ENCODE data around the gene TMEM43. TPM values are rescaled to one million over a fixed set of nuclear protein-coding genes. Genes with fewer than 3 reads are reported as not detected.

TMEM43 gene
- total RNA-seq, 1 experiment from 2014 or later: 36.7 TPM

GRCh38 chr3:14188041-14188754 lies 63.3 kb downstream of the TMEM43 start:
- H3K27ac Mint-ChIP-seq: no peak overlapping the region
- no peak overlapping the region for H3K23ac ChIP-seq (ENCODE audit: insufficient read length, low read depth, low read length)
- H4K20me1 ChIP-seq (ENCODE audit: control insufficient read depth, insufficient read depth, insufficient read length): no peaks in the 10 kb centered on the region
- H3K4me2 ChIP-seq (ENCODE audit: insufficient read depth, insufficient read length, low read length): no peak overlapping the region
- no peak overlapping the region for H3K9ac ChIP-seq (ENCODE audit: extremely low read depth, insufficient read length, low read length)
- H3K56ac ChIP-seq (ENCODE audit: insufficient read length, low read depth, low read length): no peak overlapping the region
- no peaks in the 10 kb centered on the region for H3K4me1 ChIP-seq (ENCODE audit: insufficient read depth, low read length)
- H3K18ac ChIP-seq (ENCODE audit: insufficient read length, low read depth, low read length): no peak overlapping the region
- no peak overlapping the region for H3T11ph ChIP-seq (ENCODE audit: low read length)
- H3K14ac ChIP-seq (ENCODE audit: insufficient read depth, low read length): no peak overlapping the region
- no peaks in the 10 kb centered on the region; the same call in 1 of the 2 replicates for H3K79me2 ChIP-seq (ENCODE audit: insufficient read depth, low read length)
- no peaks in the 10 kb centered on the region for H3K79me1 ChIP-seq (ENCODE audit: insufficient read depth, low read depth, low read length, poor library complexity, severe bottlenecking)
- H2AFZ ChIP-seq (ENCODE audit: low read length): no peak overlapping the region
- H3K23me2 ChIP-seq (ENCODE audit: insufficient read length, low read depth, low read length, poor library complexity, severe bottlenecking): no peaks in the 10 kb centered on the region
- no peak overlapping the region for H2AK5ac ChIP-seq (ENCODE audit: insufficient read length, low read length)
- H2BK15ac ChIP-seq (ENCODE audit: low read depth, low read length): no peak overlapping the region
- H2BK20ac ChIP-seq (ENCODE audit: low read depth, low read length, poor library complexity, severe bottlenecking): no peak overlapping the region
- H3K36me3 Mint-ChIP-seq (ENCODE audit: insufficient read depth in 1 of 3, low read depth in 3 of 3): peaks cover 39 to 58% (median 55%) of the 10 kb centered on the region in 3 experiments
- H3K4ac ChIP-seq (ENCODE audit: low read depth, low read length): no peak overlapping the region
- H3K4me1 Mint-ChIP-seq: peaks cover 7 to 8% of the 10 kb centered on the region in 2 experiments
- no peak for TF ChIP-seq CTCF (conservative IDR thresholded peaks at IDR 0.05)
- no CpG with 5 or more reads among the region's 4 CpGs for WGBS (ENCODE audit: extremely low coverage, insufficient read length, low lambda C conversion rate)
- no peak overlapping the region for H2BK5ac ChIP-seq (ENCODE audit: insufficient read length, low read length)
- peaks cover 0 to 4% of the 10 kb centered on the region in 2 experiments; a peak in 1 of 5 replicates for H3K9me3 Mint-ChIP-seq
- DNase-seq: no peak
- H3K4me3 Mint-ChIP-seq: no peak overlapping the region
- no peak overlapping the region for H3K27ac ChIP-seq (ENCODE audit: insufficient read length, low read depth, low read length)
- no peak overlapping the region for H2BK120ac ChIP-seq (ENCODE audit: low read depth, low read length, poor library complexity, severe bottlenecking)
- no peaks in the 10 kb centered on the region for H3K27me3 Mint-ChIP-seq (ENCODE audit: low read depth)
- H4K5ac ChIP-seq (ENCODE audit: insufficient read length, low read depth, low read length): no peak overlapping the region
- H3K27me3 ChIP-seq (ENCODE audit: insufficient read depth, low read length): no peaks in the 10 kb centered on the region
- H2BK12ac ChIP-seq (ENCODE audit: insufficient read length, low read depth, low read length): no peak overlapping the region
- H4K8ac ChIP-seq (replicated peaks; ENCODE audit: insufficient read length, low read depth, low read length): no peak overlapping the region
- no peaks in the 10 kb centered on the region for H3K9me3 ChIP-seq (ENCODE audit: control insufficient read depth, low read depth, low read length)
- H4K91ac ChIP-seq (ENCODE audit: insufficient read length, low read depth, low read length): no peak overlapping the region

Other genes starting within 250 kb of the TMEM43 start
- gene WNT7A, start 245.0 kb upstream of the TMEM43 start, total RNA-seq (2021): not detected in 2 replicates
- 13.3 and 13.7 TPM in 2 replicates for gene CHCHD4, start 182 bp upstream of the TMEM43 start, total RNA-seq (2021)
- 25.6 and 30.3 TPM in 2 replicates for gene XPC, start 53.5 kb downstream of the TMEM43 start, total RNA-seq (2021)
- 23.5 and 24.4 TPM in 2 replicates for gene LSM3, start 53.8 kb downstream of the TMEM43 start, total RNA-seq (2021)